ENCODE measurements around the gene SLC1A3.

SLC1A3 gene

DNA sequence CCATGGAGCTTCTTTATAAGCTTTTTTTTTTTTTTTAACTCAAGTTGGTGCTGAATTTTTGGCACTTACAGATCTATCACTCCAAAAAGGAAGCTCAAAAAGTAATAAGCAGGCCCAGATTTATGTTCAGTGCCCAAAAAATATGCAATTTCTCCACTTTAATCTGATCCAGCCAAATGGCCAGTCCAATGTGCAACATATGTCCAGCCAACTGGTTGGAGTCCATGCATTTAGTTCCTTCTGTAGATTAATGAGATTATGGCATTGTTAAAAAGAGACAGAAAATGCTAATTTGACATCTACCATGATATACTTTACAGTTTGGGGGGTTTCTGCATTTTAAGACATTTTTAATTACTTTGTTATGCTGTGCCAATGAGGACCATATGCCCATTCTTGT is 129.5 kb downstream of the SLC1A3 start:
- DNase-seq (ENCODE audit: low read depth in 1 of 2, low spot score in 1 of 2), result no peak
- no peaks in the 10 kb centered on the region for H3K27me3 ChIP-seq (ENCODE audit: insufficient read depth, poor library complexity, severe bottlenecking)
- H3K4me3 ChIP-seq (replicated peaks; ENCODE audit: insufficient read depth, low read length), result no peak overlapping the region
- no peak overlapping the region for H3K27ac ChIP-seq (replicated peaks)
- TF ChIP-seq POLR2AphosphoS5 (IDR thresholded peaks at IDR 0.05; ENCODE audit: low read depth) (no peak), GABPA (IDR thresholded peaks at IDR 0.05; ENCODE audit: low read depth) (no peak), SPI1 (IDR thresholded peaks at IDR 0.05; ENCODE audit: borderline replicate concordance, low read depth) (no peak)
- TF ChIP-seq, protein P1, sequence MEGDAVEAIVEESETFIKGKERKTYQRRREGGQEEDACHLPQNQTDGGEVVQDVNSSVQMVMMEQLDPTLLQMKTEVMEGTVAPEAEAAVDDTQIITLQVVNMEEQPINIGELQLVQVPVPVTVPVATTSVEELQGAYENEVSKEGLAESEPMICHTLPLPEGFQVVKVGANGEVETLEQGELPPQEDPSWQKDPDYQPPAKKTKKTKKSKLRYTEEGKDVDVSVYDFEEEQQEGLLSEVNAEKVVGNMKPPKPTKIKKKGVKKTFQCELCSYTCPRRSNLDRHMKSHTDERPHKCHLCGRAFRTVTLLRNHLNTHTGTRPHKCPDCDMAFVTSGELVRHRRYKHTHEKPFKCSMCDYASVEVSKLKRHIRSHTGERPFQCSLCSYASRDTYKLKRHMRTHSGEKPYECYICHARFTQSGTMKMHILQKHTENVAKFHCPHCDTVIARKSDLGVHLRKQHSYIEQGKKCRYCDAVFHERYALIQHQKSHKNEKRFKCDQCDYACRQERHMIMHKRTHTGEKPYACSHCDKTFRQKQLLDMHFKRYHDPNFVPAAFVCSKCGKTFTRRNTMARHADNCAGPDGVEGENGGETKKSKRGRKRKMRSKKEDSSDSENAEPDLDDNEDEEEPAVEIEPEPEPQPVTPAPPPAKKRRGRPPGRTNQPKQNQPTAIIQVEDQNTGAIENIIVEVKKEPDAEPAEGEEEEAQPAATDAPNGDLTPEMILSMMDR (IDR thresholded peaks at IDR 0.05; ENCODE audit: insufficient read depth, low read length), result no peak
- TF ChIP-seq, protein P2, sequence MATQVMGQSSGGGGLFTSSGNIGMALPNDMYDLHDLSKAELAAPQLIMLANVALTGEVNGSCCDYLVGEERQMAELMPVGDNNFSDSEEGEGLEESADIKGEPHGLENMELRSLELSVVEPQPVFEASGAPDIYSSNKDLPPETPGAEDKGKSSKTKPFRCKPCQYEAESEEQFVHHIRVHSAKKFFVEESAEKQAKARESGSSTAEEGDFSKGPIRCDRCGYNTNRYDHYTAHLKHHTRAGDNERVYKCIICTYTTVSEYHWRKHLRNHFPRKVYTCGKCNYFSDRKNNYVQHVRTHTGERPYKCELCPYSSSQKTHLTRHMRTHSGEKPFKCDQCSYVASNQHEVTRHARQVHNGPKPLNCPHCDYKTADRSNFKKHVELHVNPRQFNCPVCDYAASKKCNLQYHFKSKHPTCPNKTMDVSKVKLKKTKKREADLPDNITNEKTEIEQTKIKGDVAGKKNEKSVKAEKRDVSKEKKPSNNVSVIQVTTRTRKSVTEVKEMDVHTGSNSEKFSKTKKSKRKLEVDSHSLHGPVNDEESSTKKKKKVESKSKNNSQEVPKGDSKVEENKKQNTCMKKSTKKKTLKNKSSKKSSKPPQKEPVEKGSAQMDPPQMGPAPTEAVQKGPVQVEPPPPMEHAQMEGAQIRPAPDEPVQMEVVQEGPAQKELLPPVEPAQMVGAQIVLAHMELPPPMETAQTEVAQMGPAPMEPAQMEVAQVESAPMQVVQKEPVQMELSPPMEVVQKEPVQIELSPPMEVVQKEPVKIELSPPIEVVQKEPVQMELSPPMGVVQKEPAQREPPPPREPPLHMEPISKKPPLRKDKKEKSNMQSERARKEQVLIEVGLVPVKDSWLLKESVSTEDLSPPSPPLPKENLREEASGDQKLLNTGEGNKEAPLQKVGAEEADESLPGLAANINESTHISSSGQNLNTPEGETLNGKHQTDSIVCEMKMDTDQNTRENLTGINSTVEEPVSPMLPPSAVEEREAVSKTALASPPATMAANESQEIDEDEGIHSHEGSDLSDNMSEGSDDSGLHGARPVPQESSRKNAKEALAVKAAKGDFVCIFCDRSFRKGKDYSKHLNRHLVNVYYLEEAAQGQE (IDR thresholded peaks at IDR 0.05; ENCODE audit: insufficient replicate concordance, low read depth), result no peak

Measured in HL-60 (cell line).